AG04450 (cell line): Measurements from ENCODE around the gene ZFP36L1. TPM values are rescaled to one million over a fixed set of nuclear protein-coding genes. Genes with fewer than 3 reads are reported as not detected.

Experiments
- CTCF ChIA-PET: fragments of 300-600, 350-600 bp; formaldehyde crosslinking; extraction: SDS; loops from one replicate; lab custom pipeline; 2022; ENCODE audit warnings: antibody characterized with exemption, inconsistent platforms; lab: Charles Lee
- POLR2A ChIA-PET: fragments of 350-600 bp; formaldehyde crosslinking; extraction: SDS; loops from one replicate; lab custom pipeline; 2021; ENCODE audit warnings: antibody characterized with exemption, inconsistent platforms; lab: Yijun Ruan, JAX
- DNase-seq: peaks from one replicate; pipeline ENCODE4 v3.0.0-alpha.2; 2011; ENCODE audit warnings: low read depth, low spot score
- H3K27ac ChIP-seq: one replicate; pipeline ENCODE4 v1.5.1; 2012; ENCODE audit warnings: low read depth, low read length, control low read depth
- H3K27me3 ChIP-seq: one replicate; pipeline ENCODE4 v1.6.0; 2012; ENCODE audit warnings: low read length; ENCODE audit not compliant: control insufficient read depth, insufficient read depth
- H3K4me3 ChIP-seq: 2 replicates; pipeline ENCODE4 v1.5.1; 2011; ENCODE audit warnings: mild to moderate bottlenecking, low read depth, low read length, control low read depth
- H3K9me3 ChIP-seq: 2 replicates; pipeline ENCODE4 v1.5.1; 2012; ENCODE audit warnings: low read length; ENCODE audit not compliant: control insufficient read depth, insufficient read depth
- CTCF ChIP-seq: IDR thresholded peaks from 2 replicates; pipeline ENCODE4 v1.5.1; 2011; ENCODE audit warnings: low read depth, low read length, control low read depth, inconsistent platforms
- polyA plus RNA-seq: library from polyadenylated mRNA; depleted of rRNA; stranded (reverse); fragments of >200 nt; gene quantifications from 2 replicates; pipeline ENCODE4 v1.2.3, GENCODE V29; 2011

ZFP36L1 gene
- polyA plus RNA-seq, 1 experiment: 54.4 TPM

GRCh38 chr14:68819260-68819691, 26.4 kb upstream of the ZFP36L1 start:
- H3K9me3 ChIP-seq: peaks cover 5% of the 10 kb centered on the region; the same call in 1 of the 2 replicates
- POLR2A ChIA-PET: interaction anchor here (1.2 to 1.3 kb wide), 3 partner anchors 12 to 32 kb away, joined by 3 to 7 read pairs (median 3); partner anchors contain the start of gene ZFP36L1
- DNase-seq: no peak
- CTCF ChIA-PET: interaction anchor here (1.2 to 1.4 kb wide), 4 partner anchors 288 to 936 kb away, joined by 3 to 5 read pairs (median 4); no protein-coding TSS in a partner anchor
- TF ChIP-seq CTCF: no peak
- no peak overlapping the region for H3K4me3 ChIP-seq
- H3K27ac ChIP-seq: no peak overlapping the region
- H3K27me3 ChIP-seq: no peaks in the 10 kb centered on the region

- no peak overlapping the region for H3K4me3 ChIP-seq
- H3K9me3 ChIP-seq: peaks cover 5% of the 10 kb centered on the region; the same call in 1 of the 2 replicates
- CTCF ChIA-PET: interaction anchor here (0.6 to 4.2 kb wide), 25 partner anchors 9 to 982 kb away, joined by 3 to 28 read pairs (median 5); partner anchors contain the start of gene ZFP36L1
- POLR2A ChIA-PET: interaction anchor here (1.4 to 5.1 kb wide), 3 partner anchors 22 to 569 kb away, joined by 5 to 105 read pairs (median 37); partner anchors contain the start of gene ZFP36L1
- H3K27me3 ChIP-seq: no peaks in the 10 kb centered on the region
- no peak for DNase-seq
- no peak overlapping the region for H3K27ac ChIP-seq
- TF ChIP-seq CTCF: no peak
Observed at GRCh38 chr14:68817506-68818212, 24.8 kb upstream of the ZFP36L1 start.

GRCh38 chr14:68816943-68817430, 24.1 kb upstream of the ZFP36L1 start:
- Histone ChIP-seq H3K27ac (peak overlapping the region; percentile 61), H3K4me3 (no peak overlapping the region), H3K27me3 (no peaks in the 10 kb centered on the region), H3K9me3 (peaks cover 5% of the 10 kb centered on the region; the same call in 1 of the 2 replicates)
- DNase-seq: no peak
- no peak for TF ChIP-seq CTCF
- POLR2A ChIA-PET: interaction anchor here (0.5 to 5.1 kb wide), 7 partner anchors 10 to 873 kb away, joined by 3 to 105 read pairs (median 5); partner anchors contain the start of gene ZFP36L1
- CTCF ChIA-PET: interaction anchor here (0.6 to 4.2 kb wide), 32 partner anchors 10 to 981 kb away, joined by 3 to 28 read pairs (median 4); partner anchors contain the start of gene ZFP36L1

GRCh38 chr14:68816183-68816942, 23.5 kb upstream of the ZFP36L1 start:
- peak; percentile 94 for TF ChIP-seq CTCF
- Histone ChIP-seq H3K4me3 (peak overlapping the region; percentile 46), H3K27me3 (no peaks in the 10 kb centered on the region), H3K9me3 (peaks cover 5% of the 10 kb centered on the region; the same call in 1 of the 2 replicates), H3K27ac (peak overlapping the region; percentile 95)
- ChIA-PET POLR2A (interaction anchor here (0.5 to 5.1 kb wide), 8 partner anchors 10 to 872 kb away, joined by 3 to 105 read pairs (median 4); partner anchors contain the start of gene ZFP36L1), CTCF (interaction anchor here (0.6 to 4.2 kb wide), 33 partner anchors 10 to 981 kb away, joined by 3 to 28 read pairs (median 4); partner anchors contain the start of gene ZFP36L1)
- DNase-seq: peak; percentile 79
